AG09309 (cell line): ENCODE measurements around the gene COX6B2.
A peak's percentile ranks its signal among the peaks of the same experiment; 100 is the strongest.

ENCODE experiments used
- DNase-seq: peaks from one replicate; pipeline ENCODE4 v3.0.0-alpha.2; 2010; ENCODE audit warnings: low read depth
- H3K4me3 ChIP-seq: 2 replicates; pipeline ENCODE4 v1.5.1; 2011; ENCODE audit warnings: mild to moderate bottlenecking, low read depth, low read length, moderate library complexity; ENCODE audit not compliant: control insufficient read depth
- CTCF ChIP-seq: IDR thresholded peaks from 2 replicates; pipeline ENCODE4 v1.5.1; 2011; ENCODE audit warnings: mild to moderate bottlenecking, low read depth, low read length, inconsistent platforms; ENCODE audit not compliant: insufficient read depth, control insufficient read depth; ENCODE audit errors: missing control alignments

The COX6B2 gene

DNA sequence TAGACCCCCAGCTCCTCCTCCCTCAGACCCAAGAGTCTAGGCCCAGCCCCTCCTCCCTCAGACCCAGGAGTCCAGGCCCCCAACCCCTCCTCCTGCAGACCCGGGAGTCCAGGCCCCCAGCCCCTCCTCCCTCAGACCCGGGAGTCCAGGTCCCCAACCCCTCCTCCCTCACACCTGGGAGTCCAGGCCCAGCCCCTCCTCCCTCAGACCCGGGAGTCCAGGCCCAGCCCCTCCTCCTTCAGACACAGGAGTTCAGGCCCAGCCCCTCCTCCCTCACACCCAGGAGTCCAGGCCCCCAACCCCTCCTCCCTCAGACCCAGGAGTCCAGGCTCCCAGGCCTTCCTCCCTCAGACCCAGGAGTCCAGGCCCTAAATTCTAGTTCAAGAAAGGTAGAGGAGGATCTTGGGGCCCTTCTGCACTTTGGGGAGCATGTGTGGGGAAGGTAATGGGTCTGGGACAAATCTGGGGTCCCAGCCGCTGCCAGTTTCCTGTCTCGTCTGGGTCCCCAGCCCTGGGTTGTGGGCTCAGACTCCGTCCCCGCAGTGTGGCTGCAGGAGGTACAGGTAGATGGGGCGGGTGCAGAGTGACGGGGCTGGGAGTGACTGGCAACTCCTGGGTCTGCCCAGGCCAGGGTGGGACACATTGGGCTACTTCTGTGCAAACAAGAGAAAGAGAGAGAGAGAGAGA, 18.9 kb upstream of the COX6B2 start:
- TF ChIP-seq CTCF, result no peak
- no peak overlapping the region for H3K4me3 ChIP-seq
- DNase-seq, result no peak

- DNase-seq, result no peak
- TF ChIP-seq CTCF, result no peak
- H3K4me3 ChIP-seq, result no peak overlapping the region
Observed at GRCh38 chr19:55372316-55373081, 18.0 kb upstream of the COX6B2 start.

DNA sequence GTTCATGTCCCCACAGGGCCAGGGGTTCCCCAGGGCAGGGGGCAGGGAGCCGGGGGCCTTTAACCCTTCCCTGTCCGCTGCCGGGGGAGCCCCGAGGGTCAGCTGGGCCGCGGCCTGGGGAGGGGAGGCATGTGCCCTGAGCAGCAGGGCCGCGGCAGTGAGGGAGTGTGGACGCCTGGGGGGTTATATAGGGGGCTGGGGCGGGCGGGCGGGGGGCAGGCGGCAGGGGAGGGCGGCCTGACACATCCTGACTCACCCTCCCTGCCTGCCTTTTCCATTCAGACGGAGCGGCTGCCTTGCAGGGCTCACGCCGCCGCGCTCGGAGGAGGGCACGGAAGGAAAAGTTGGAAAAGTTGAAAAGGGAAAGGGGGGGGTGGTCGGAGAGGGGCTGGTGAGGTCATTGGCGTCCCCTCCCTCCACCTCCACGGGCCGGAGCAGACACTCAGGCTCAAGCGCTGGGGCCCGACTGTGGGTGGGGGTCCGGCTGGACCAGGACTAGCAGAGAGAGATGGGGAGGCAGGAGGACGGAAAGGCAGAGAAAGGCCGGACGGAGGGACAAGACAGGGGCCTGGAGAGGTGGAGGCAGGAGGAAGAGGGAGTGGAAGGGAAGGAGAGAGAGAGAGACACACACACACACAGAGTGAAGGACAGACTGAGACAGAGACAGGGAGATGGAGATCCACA, 15.9 kb upstream of the COX6B2 start, which contains the start of gene IL11:
Gene IL11, minus strand, starts transcription at position 159 of the 684 bp plus-strand sequence. Its CDS starts 153 bp downstream, at position 6.
- TF ChIP-seq CTCF, result no peak
- DNase-seq, result no peak
- H3K4me3 ChIP-seq, result peak within 1 kb of the TSS; percentile 67

GRCh38 chr19:55369653-55370304, 15.3 kb upstream of the COX6B2 start:
- DNase-seq, result no peak

DNA sequence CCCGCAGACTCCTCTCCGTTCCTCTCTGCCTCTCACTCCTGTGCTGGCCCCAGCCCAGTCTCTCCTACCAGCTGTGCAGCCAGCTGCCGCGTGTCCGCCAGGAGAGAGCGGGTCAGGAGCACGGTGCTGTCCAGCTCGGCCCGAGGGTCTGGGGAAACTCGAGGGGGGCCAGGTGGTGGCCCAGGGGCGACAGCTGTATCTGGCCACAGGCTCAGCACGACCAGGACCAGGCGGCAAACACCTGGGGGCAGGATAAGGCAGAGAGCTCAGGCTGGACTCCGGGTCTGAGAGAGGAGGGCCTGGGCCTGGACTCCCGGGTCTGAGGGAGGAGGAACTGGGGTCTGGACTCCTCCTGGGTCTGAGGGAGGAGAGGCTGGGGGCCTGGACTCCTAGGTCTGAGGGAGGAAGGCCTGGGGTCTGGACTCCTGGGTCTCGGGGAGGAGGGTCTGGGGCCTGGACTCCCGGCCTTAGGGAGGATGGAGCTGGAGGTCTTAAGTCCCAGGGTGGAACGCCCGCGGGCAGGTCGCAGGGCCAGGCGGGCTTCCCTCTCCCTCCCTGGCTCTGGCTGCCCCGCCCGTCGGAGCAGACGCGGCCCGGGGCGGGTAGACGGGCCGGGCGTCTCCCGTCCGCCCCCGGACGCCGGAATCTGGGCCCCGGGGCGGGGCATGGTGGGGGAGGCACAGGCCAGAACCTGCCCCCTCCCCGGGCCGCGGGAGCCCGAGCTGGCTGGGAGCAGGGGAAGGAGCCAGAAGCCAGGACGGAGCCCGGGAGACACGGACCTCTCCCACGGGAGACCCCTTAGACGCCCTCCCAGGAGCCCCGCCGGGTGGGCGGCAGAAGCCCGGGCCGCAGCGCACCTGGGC, 14.4 kb upstream of the COX6B2 start:
- no peak for TF ChIP-seq CTCF

More at GRCh38 chr19:55369653-55370304, 15.3 kb upstream of the COX6B2 start:
- peak overlapping the region; percentile 67 for H3K4me3 ChIP-seq
- TF ChIP-seq CTCF, result no peak

More for the DNA sequence above, 14.4 kb upstream of the COX6B2 start:
- no peak for DNase-seq
- peak overlapping the region; percentile 67 for H3K4me3 ChIP-seq
